Neuronal stem cell (in vitro differentiated cells): ENCODE results near the gene NRN1.
A peak's percentile ranks its signal among the peaks of the same experiment; 100 is the strongest.

Source experiments
- DNase-seq: peaks from one replicate; pipeline ENCODE4 v3.0.0-alpha.2; 2013; ENCODE audit warnings: low spot score
- H2AFZ ChIP-seq: one replicate; pipeline ENCODE4 v1.6.1; 2013; ENCODE audit warnings: mild to moderate bottlenecking, low read length, inconsistent platforms
- H2AK5ac ChIP-seq: 2 replicates; pipeline ENCODE4 v1.6.1; 2013; ENCODE audit warnings: low read depth, mild to moderate bottlenecking, inconsistent platforms, low read length, moderate library complexity, mixed read lengths
- H2BK120ac ChIP-seq: 2 replicates; pipeline ENCODE4 v1.6.1; 2013; ENCODE audit warnings: low read depth, mild to moderate bottlenecking, inconsistent platforms, low read length, moderate library complexity, mixed read lengths
- H2BK12ac ChIP-seq: one replicate; pipeline ENCODE4 v1.6.1; 2013; ENCODE audit warnings: low read length, inconsistent platforms
- H2BK15ac ChIP-seq: 2 replicates; pipeline ENCODE4 v1.6.1; 2013; ENCODE audit warnings: mild to moderate bottlenecking, low read length, inconsistent platforms, mixed read lengths
- H2BK5ac ChIP-seq: one replicate; pipeline ENCODE4 v1.6.1; 2013; ENCODE audit warnings: inconsistent platforms, mild to moderate bottlenecking, low read length, moderate library complexity
- H3K14ac ChIP-seq: one replicate; pipeline ENCODE4 v1.6.1; 2013; ENCODE audit warnings: low read length, inconsistent platforms
- H3K18ac ChIP-seq: 2 replicates; pipeline ENCODE4 v1.6.1; 2013; ENCODE audit warnings: low read length, inconsistent platforms
- H3K23ac ChIP-seq: 2 replicates; pipeline ENCODE4 v1.6.1; 2013; ENCODE audit warnings: low read depth, mild to moderate bottlenecking, mixed read lengths, low read length, inconsistent platforms; ENCODE audit not compliant: poor library complexity
- H3K27ac ChIP-seq: replicated peaks from 3 replicates; pipeline ENCODE4 v1.5.1; 2013; ENCODE audit warnings: low read length, inconsistent platforms
- H3K27me3 ChIP-seq, 3 experiments: 2 replicates each; pipeline ENCODE4 v1.6.1; 2013; ENCODE audit warnings: low read length in 3 of 3, mild to moderate bottlenecking in 2 of 3, inconsistent platforms in 1 of 3, low read depth in 1 of 3, mixed read lengths in 1 of 3, moderate library complexity in 1 of 3; ENCODE audit not compliant: control insufficient read depth in 3 of 3, insufficient read depth in 3 of 3
- H3K36me3 ChIP-seq, 2 donors: replicated peaks in 1 of 2; 2 replicates each; pipeline ENCODE4 v1.6.1; 2013; ENCODE audit warnings: low read length in 2 of 2; ENCODE audit not compliant: control insufficient read depth in 2 of 2, insufficient read depth in 2 of 2
- H3K4ac ChIP-seq: 2 replicates; pipeline ENCODE4 v1.6.1; 2013; ENCODE audit warnings: inconsistent platforms, mild to moderate bottlenecking, low read length, moderate library complexity
- H3K4me1 ChIP-seq, 2 donors: 1 replicate in 1 of 2; 2 replicates in 1 of 2; pipeline ENCODE4 v1.6.1; 2013; ENCODE audit warnings: low read length in 2 of 2, low read depth in 1 of 2; ENCODE audit not compliant: control insufficient read depth in 2 of 2, insufficient read depth in 1 of 2
- H3K4me2 ChIP-seq: one replicate; pipeline ENCODE4 v1.6.1; 2013; ENCODE audit warnings: mild to moderate bottlenecking, low read length, inconsistent platforms; ENCODE audit not compliant: insufficient read depth, poor library complexity, severe bottlenecking
- H3K4me3 ChIP-seq, 2 donors: 2 replicates each; pipeline ENCODE4 v1.5.1; 2013; ENCODE audit warnings: low read length in 2 of 2, mild to moderate bottlenecking in 2 of 2, inconsistent platforms in 1 of 2, moderate library complexity in 1 of 2
- H3K79me1 ChIP-seq: one replicate; pipeline ENCODE4 v1.6.1; 2013; ENCODE audit warnings: low read depth, mild to moderate bottlenecking, inconsistent platforms, low read length, moderate library complexity
- H3K9ac ChIP-seq: one replicate; pipeline ENCODE4 v1.6.1; 2013; ENCODE audit warnings: mild to moderate bottlenecking, low read depth, low read length, inconsistent platforms; ENCODE audit not compliant: poor library complexity
- H3K9me3 ChIP-seq, 2 donors: replicated peaks in 1 of 2; 2 replicates each; pipeline versions ENCODE3 to v1.6.1; 2013; ENCODE audit warnings: low read length in 2 of 2, mild to moderate bottlenecking in 2 of 2, inconsistent platforms in 1 of 2, low read depth in 1 of 2, mixed read lengths in 1 of 2, moderate library complexity in 1 of 2; ENCODE audit not compliant: control insufficient read depth in 2 of 2, insufficient read depth in 1 of 2
- H4K8ac ChIP-seq: one replicate; pipeline ENCODE4 v1.6.1; 2013; ENCODE audit warnings: low read depth, mild to moderate bottlenecking, inconsistent platforms, low read length, moderate library complexity
- H4K91ac ChIP-seq: one replicate; pipeline ENCODE4 v1.6.1; 2013; ENCODE audit warnings: low read length, low read depth, mild to moderate bottlenecking, inconsistent platforms; ENCODE audit not compliant: poor library complexity
- WGBS, 2 donors: extraction: QIAGEN DNeasy Blood & Tissue Kit; methylation state at CpG; one replicate each; pipeline ENCODE4 v1.1.7; 2013; ENCODE audit warnings: missing lambda C conversion rate in 2 of 2, mixed read lengths in 1 of 2; ENCODE audit not compliant: insufficient read length in 2 of 2, insufficient replicate concordance in 1 of 2; ENCODE audit errors: extremely low coverage in 2 of 2; 5-methylcytosine and 5-hydroxymethylcytosine counted together

NRN1 gene

DNA sequence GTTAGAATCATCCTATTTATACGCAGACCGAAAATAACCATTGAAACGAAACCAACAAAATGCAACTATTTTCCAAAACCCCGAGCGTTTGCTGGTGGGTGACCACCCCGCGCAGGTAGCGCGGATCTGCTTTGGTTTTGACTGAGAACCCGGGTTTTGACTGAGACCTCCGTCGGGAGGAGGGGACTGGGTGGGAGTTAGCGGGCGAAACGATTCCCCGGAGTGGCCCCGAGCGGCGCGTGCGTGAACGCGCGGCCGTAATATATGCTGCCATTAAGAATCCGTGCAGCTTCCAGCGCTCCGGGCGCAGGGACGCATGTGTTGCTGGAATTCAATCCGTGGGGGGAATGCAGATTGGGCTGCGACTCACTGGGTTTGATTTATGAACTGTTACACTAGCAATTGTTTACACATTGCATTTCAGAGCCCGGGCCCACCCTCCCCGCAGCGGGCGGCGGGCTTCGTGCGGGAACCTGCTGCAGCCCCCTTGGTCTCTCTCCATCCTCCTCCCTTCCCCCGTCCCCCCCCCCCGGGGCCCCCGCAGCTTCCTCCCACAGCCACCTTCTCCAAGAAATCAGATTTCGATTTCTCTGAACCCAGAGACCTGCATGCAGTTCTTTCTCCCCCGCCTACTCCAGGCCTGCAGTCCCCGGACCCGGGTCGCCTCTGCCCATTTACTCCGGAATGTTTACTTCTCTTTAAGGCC, 9.9 kb downstream of the NRN1 start:
- H3K36me3 ChIP-seq = no peaks in the 10 kb centered on the region
- no peak for DNase-seq
- H3K4ac ChIP-seq = no peak overlapping the region
- no peak overlapping the region for H2BK15ac ChIP-seq
- H3K4me1 ChIP-seq = peaks cover 6 to 20% of the 10 kb centered on the region in 2 donors
- peak overlapping the region; percentile 84 for H3K4me2 ChIP-seq
- H3K14ac ChIP-seq = no peak overlapping the region
- no peak overlapping the region for H3K23ac ChIP-seq
- H3K9ac ChIP-seq = no peak overlapping the region
- no peaks in the 10 kb centered on the region for H3K79me1 ChIP-seq
- no peak overlapping the region for H2BK5ac ChIP-seq
- peak overlapping the region; percentile 93 for H3K18ac ChIP-seq
- no peak overlapping the region for H2BK120ac ChIP-seq
- H2AK5ac ChIP-seq = no peak overlapping the region
- H2AFZ ChIP-seq = peak overlapping the region; percentile 95
- no peak overlapping the region for H2BK12ac ChIP-seq
- no peak overlapping the region for H4K91ac ChIP-seq
- WGBS, 2 donors = no CpG with 5 or more reads among the region's 48 CpGs
- H3K27me3 ChIP-seq = peaks cover 37 to 98% (median 78%) of the 10 kb centered on the region in 3 experiments
- H3K9me3 ChIP-seq = peaks cover 4 to 19% of the 10 kb centered on the region in 2 donors
- no peak overlapping the region for H4K8ac ChIP-seq
- H3K4me3 ChIP-seq = peak overlapping the region; percentile 44 to 76
- no peak overlapping the region for H3K27ac ChIP-seq

DNA sequence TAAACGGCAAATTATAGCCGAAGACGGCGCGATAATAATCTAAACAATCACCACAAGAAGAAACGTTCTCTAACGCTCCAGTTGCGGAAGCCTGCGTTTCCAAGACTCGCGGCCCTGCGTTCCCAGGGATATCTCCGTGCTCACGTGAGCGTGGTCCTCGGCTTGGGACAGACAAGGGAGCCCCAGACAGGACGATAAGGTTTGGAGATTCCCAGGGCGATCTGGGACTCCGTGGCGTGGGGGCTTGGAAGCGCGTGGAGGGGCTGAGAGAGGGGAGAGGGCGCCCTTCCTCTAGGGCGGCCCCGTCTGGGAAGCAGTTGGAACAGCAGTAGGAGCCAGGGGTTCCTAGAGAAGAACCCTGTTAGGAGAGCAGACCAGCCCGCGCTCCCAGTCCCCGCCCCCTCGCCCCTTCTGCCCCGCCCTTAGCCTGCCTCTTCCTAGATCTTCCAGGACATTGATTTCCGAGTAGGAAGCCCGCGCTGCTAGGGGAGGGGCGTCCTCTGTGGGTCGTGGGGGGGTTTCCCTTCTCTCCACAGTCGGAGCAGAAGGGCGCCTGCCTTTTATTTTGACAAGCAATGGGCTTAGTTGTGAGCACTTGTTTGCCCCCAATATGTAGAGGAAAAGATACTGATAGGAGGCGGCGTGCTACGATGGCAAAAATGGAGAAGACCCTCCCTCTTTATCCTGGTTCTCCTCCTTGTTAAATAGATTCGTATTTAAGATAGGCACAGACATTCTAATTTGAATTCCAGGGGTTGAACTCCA, 10.6 kb downstream of the NRN1 start:
- no peak overlapping the region for H3K14ac ChIP-seq
- H4K91ac ChIP-seq = no peak overlapping the region
- H3K36me3 ChIP-seq = no peaks in the 10 kb centered on the region
- peak overlapping the region; percentile 55 for H3K9ac ChIP-seq
- H4K8ac ChIP-seq = no peak overlapping the region
- no CpG with 5 or more reads among the region's 41 CpGs for WGBS, 2 donors
- H3K23ac ChIP-seq = no peak overlapping the region
- no peaks in the 10 kb centered on the region for H3K79me1 ChIP-seq
- H3K4me2 ChIP-seq = peak overlapping the region; percentile 84
- peak overlapping the region; percentile 44 to 76 for H3K4me3 ChIP-seq
- peak overlapping the region; percentile 36 for H2BK12ac ChIP-seq
- H3K4me1 ChIP-seq = peaks cover 6 to 18% of the 10 kb centered on the region in 2 donors
- H3K27me3 ChIP-seq = peaks cover 33 to 98% (median 71%) of the 10 kb centered on the region in 3 experiments
- no peak overlapping the region for H3K4ac ChIP-seq
- peak overlapping the region; percentile 89 for H3K18ac ChIP-seq
- no peak overlapping the region for H2BK120ac ChIP-seq
- peak overlapping the region; percentile 95 for H2AFZ ChIP-seq
- peaks cover 4 to 19% of the 10 kb centered on the region in 2 donors for H3K9me3 ChIP-seq
- H2BK5ac ChIP-seq = no peak overlapping the region
- no peak for DNase-seq
- H2AK5ac ChIP-seq = no peak overlapping the region
- H2BK15ac ChIP-seq = no peak overlapping the region
- H3K27ac ChIP-seq = no peak overlapping the region

DNA sequence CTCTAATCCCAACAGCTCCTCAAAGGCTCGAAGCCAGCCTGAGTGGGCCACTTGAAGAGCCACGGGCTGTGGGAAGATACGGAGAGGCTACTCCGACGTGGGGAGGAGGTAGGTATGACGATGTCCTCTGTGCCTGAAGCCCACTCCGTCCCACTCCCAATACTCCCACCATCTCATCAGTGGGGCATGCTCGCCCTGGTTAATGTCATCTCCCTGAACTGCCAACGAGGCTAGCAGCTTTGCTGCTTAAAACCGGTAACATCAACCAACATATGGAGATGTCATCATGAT, 11.1 kb downstream of the NRN1 start:
- no peak overlapping the region for H3K27ac ChIP-seq
- H3K18ac ChIP-seq = no peak overlapping the region
- no peak overlapping the region for H2BK15ac ChIP-seq
- H3K4me1 ChIP-seq = peaks cover 6 to 18% of the 10 kb centered on the region in 2 donors
- no peak overlapping the region for H4K91ac ChIP-seq
- H3K27me3 ChIP-seq = peaks cover 33 to 98% (median 66%) of the 10 kb centered on the region in 3 experiments
- no peak overlapping the region for H3K23ac ChIP-seq
- peaks cover 4 to 18% of the 10 kb centered on the region in 2 donors for H3K9me3 ChIP-seq
- no peak for DNase-seq
- H3K4ac ChIP-seq = no peak overlapping the region
- no CpG with 5 or more reads among the region's 10 CpGs for WGBS, 2 donors
- no peak overlapping the region for H2BK12ac ChIP-seq
- H2BK5ac ChIP-seq = no peak overlapping the region
- H3K14ac ChIP-seq = no peak overlapping the region
- no peak overlapping the region for H2AK5ac ChIP-seq
- H2BK120ac ChIP-seq = no peak overlapping the region
- H4K8ac ChIP-seq = no peak overlapping the region
- no peak overlapping the region for H3K9ac ChIP-seq
- H3K4me3 ChIP-seq = no peak overlapping the region
- H3K4me2 ChIP-seq = peak overlapping the region; percentile 71
- no peaks in the 10 kb centered on the region for H3K36me3 ChIP-seq
- no peaks in the 10 kb centered on the region for H3K79me1 ChIP-seq
- peak overlapping the region; percentile 95 for H2AFZ ChIP-seq

DNA sequence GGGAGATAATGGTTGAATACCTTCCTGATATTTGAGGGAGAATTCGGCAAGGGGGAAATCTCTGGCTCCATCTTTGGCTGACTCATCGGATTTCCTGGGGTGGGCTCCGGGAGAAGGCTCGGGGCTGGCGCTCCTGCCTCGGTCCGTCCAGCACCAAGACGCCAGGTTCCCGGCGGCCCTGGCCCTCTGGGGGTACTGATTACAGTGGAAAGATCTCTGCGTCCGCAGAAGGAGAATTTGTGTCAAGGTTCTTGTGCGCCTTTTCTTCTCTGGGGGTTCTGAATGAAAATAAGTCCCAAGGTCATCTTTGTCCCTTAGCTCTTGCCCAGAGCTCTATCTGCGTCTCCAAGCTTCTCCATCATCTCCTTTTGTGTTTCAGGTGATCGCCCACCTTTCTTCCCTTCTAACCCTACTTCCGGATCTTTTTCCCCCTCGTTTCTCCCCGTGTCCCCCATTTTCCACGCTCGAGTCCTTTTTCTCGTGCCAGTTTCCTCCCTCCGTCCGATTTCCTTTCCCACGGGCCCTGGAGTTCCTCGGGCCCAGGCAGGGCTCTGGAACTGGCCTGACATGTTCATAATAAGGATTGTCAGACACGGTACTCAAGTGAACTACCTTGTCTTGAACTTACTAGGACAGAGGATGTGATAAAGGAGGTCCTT, 11.6 kb downstream of the NRN1 start:
- H2BK12ac ChIP-seq = no peak overlapping the region
- no peak overlapping the region for H3K27ac ChIP-seq
- no peaks in the 10 kb centered on the region for H3K36me3 ChIP-seq
- no peaks in the 10 kb centered on the region for H3K79me1 ChIP-seq
- H3K27me3 ChIP-seq = peaks cover 29 to 98% (median 61%) of the 10 kb centered on the region in 3 experiments
- peak overlapping the region; percentile 36 for H3K18ac ChIP-seq
- H2BK5ac ChIP-seq = no peak overlapping the region
- H3K14ac ChIP-seq = no peak overlapping the region
- no peak overlapping the region for H3K4ac ChIP-seq
- no peak overlapping the region for H3K4me3 ChIP-seq
- no peak for DNase-seq
- H2BK120ac ChIP-seq = no peak overlapping the region
- no peak overlapping the region for H3K23ac ChIP-seq
- H4K91ac ChIP-seq = no peak overlapping the region
- H2AK5ac ChIP-seq = no peak overlapping the region
- H3K9ac ChIP-seq = no peak overlapping the region
- H2BK15ac ChIP-seq = no peak overlapping the region
- no peak overlapping the region for H4K8ac ChIP-seq
- H3K4me1 ChIP-seq = peaks cover 6 to 18% of the 10 kb centered on the region in 2 donors
- peaks cover 0 to 13% of the 10 kb centered on the region in 2 donors for H3K9me3 ChIP-seq
- peak overlapping the region; percentile 50 for H3K4me2 ChIP-seq
- WGBS, 2 donors = no CpG with 5 or more reads among the region's 26 CpGs
- peak overlapping the region; percentile 95 for H2AFZ ChIP-seq
